Astrocyte of the spinal cord (primary cell): Measurements from ENCODE around the gene THRSP.
"Not testable (repeated sequence)": the region's sequence is repeated elsewhere in the genome, so short reads cannot be mapped to it uniquely, and the experiment has no call there.

Experiments
- DNase-seq: peaks from one replicate; pipeline ENCODE4 v3.0.0; 2011; ENCODE audit warnings: low read depth, low spot score
- H3K4me3 ChIP-seq: 2 replicates; pipeline ENCODE4 v1.5.1; 2011; ENCODE audit warnings: low read depth, mild to moderate bottlenecking, low read length, moderate library complexity
- CTCF ChIP-seq: IDR thresholded peaks from 2 replicates; pipeline ENCODE4 v1.5.1; 2012; ENCODE audit warnings: low read depth, mild to moderate bottlenecking, low read length, inconsistent platforms
- in situ Hi-C: cut with HindIII; loops from 2 replicates; pipeline ENCODE4 v1.10.0; 2017; ENCODE audit warnings: low sequenced_read_pairs

Gene THRSP

GRCh38 chr11:78082146-78082545, 18.5 kb downstream of the THRSP start:
- in situ Hi-C loops, result no loop called here
- TF ChIP-seq CTCF, result no peak
- no peak overlapping the region for H3K4me3 ChIP-seq
- DNase-seq, result no peak

- DNase-seq, result no peak
- H3K4me3 ChIP-seq, result no peak overlapping the region
- in situ Hi-C loops, result no loop called here
- no peak for TF ChIP-seq CTCF
Measured at GRCh38 chr11:78083021-78083420, 19.4 kb downstream of the THRSP start.

- H3K4me3 ChIP-seq, in situ Hi-C loops: not testable (repeated sequence)
- DNase-seq, result peak; percentile 32
Measured at GRCh38 chr11:78084506-78084905, 20.8 kb downstream of the THRSP start.

- in situ Hi-C loops, result no loop called here
- no peak for DNase-seq
- TF ChIP-seq CTCF, result no peak
- H3K4me3 ChIP-seq, result no peak overlapping the region
Measured at GRCh38 chr11:78085972-78086371, 22.3 kb downstream of the THRSP start.

- in situ Hi-C loops, DNase-seq, H3K4me3 ChIP-seq: not testable (repeated sequence)
Measured at GRCh38 chr11:78086521-78087074, 22.9 kb downstream of the THRSP start.

- TF ChIP-seq CTCF, result no peak
- H3K4me3 ChIP-seq, result no peak overlapping the region
- DNase-seq, result no peak
- in situ Hi-C loops, result no loop called here
Measured at GRCh38 chr11:78094250-78094649, 30.6 kb downstream of the THRSP start.

GRCh38 chr11:78097666-78098385, 34.2 kb downstream of the THRSP start:
- TF ChIP-seq CTCF, result no peak
- H3K4me3 ChIP-seq, result no peak overlapping the region
- no peak for DNase-seq
- in situ Hi-C loops, result no loop called here
